Osteoblast (primary cell): ENCODE data around the gene MFAP3L. TPM values are rescaled to one million over a fixed set of nuclear protein-coding genes. Genes with fewer than 3 reads are reported as not detected.
A peak's percentile ranks its signal among the peaks of the same experiment; 100 is the strongest.

Experiments used
- DNase-seq: peaks from one replicate; pipeline ENCODE4 v3.0.0; 2011; ENCODE audit warnings: low spot score, mixed read lengths; ENCODE audit not compliant: insufficient read length; ENCODE audit errors: missing footprints
- H2AFZ ChIP-seq: 2 replicates; pipeline ENCODE4 v1.6.0; 2011; ENCODE audit warnings: mild to moderate bottlenecking, low read length
- H3K27ac ChIP-seq: 2 replicates; pipeline ENCODE4 v1.5.1; 2011; ENCODE audit warnings: mild to moderate bottlenecking, low read depth, low read length, moderate library complexity
- H3K27me3 ChIP-seq: 2 replicates; pipeline ENCODE4 v1.6.0; 2012; ENCODE audit warnings: mild to moderate bottlenecking, control low read depth, inconsistent platforms, low read length, moderate library complexity; ENCODE audit not compliant: insufficient read depth
- H3K36me3 ChIP-seq: 2 replicates; pipeline ENCODE4 v1.5.1; 2011; ENCODE audit warnings: mild to moderate bottlenecking, low read length, control low read depth, moderate library complexity; ENCODE audit not compliant: insufficient read depth
- H3K4me1 ChIP-seq: 2 replicates; pipeline ENCODE4 v1.5.1; 2011; ENCODE audit warnings: mild to moderate bottlenecking, low read length, control low read depth, moderate library complexity; ENCODE audit not compliant: insufficient read depth
- H3K4me2 ChIP-seq: 2 replicates; pipeline ENCODE4 v1.6.0; 2011; ENCODE audit warnings: mild to moderate bottlenecking, low read length; ENCODE audit not compliant: insufficient read depth
- H3K4me3 ChIP-seq: fragments of 200-600 bp; sonication (generic); 3 replicates; pipeline ENCODE4 v1.5.1; 2012; ENCODE audit warnings: mild to moderate bottlenecking, low read length, inconsistent platforms; ENCODE audit not compliant: insufficient read depth
- H3K79me2 ChIP-seq: 2 replicates; pipeline ENCODE4 v1.6.0; 2012; ENCODE audit warnings: mild to moderate bottlenecking, low read length, control low read depth, inconsistent platforms; ENCODE audit not compliant: insufficient read depth
- H3K9me3 ChIP-seq: 2 replicates; pipeline ENCODE4 v1.5.1; 2011; ENCODE audit warnings: low read depth, low read length, control low read depth
- H4K20me1 ChIP-seq: 2 replicates; pipeline ENCODE4 v1.6.0; 2012; ENCODE audit warnings: mild to moderate bottlenecking, low read length, control low read depth; ENCODE audit not compliant: insufficient read depth
- CTCF ChIP-seq: IDR thresholded peaks from 2 replicates; pipeline ENCODE4 v1.5.1; 2011; ENCODE audit warnings: mild to moderate bottlenecking, low read depth, low read length, moderate library complexity; ENCODE audit errors: extremely low read depth
- total RNA-seq: library from RNA; depleted of rRNA; stranded (reverse); fragments of >200 nt; gene quantifications from 2 replicates; pipeline ENCODE4 v1.2.3, GENCODE V29; 2012

MFAP3L gene
- total RNA-seq, 1 donor: 7.6 TPM

- Histone ChIP-seq H3K79me2 (no peaks in the 10 kb centered on the region), H3K9me3 (no peaks in the 10 kb centered on the region), H3K36me3 (no peaks in the 10 kb centered on the region), H3K4me3 (no peak overlapping the region), H3K4me2 (no peak overlapping the region), H2AFZ (no peak overlapping the region), H3K4me1 (no peaks in the 10 kb centered on the region), H3K27ac (no peak overlapping the region), H4K20me1 (no peaks in the 10 kb centered on the region), H3K27me3 (no peaks in the 10 kb centered on the region)
- TF ChIP-seq CTCF: no peak
- DNase-seq: no peak
Observed at GRCh38 chr4:170035231-170035630, 9.0 kb upstream of the MFAP3L start.

- Histone ChIP-seq H2AFZ (no peak overlapping the region), H3K27me3 (no peaks in the 10 kb centered on the region), H4K20me1 (no peaks in the 10 kb centered on the region), H3K4me2 (no peak overlapping the region), H3K36me3 (no peaks in the 10 kb centered on the region), H3K27ac (no peak overlapping the region), H3K4me1 (no peaks in the 10 kb centered on the region), H3K79me2 (no peaks in the 10 kb centered on the region), H3K4me3 (no peak overlapping the region), H3K9me3 (no peaks in the 10 kb centered on the region)
- TF ChIP-seq CTCF: no peak
- DNase-seq: no peak
Observed at GRCh38 chr4:170033999-170034398, 7.8 kb upstream of the MFAP3L start.

DNA sequence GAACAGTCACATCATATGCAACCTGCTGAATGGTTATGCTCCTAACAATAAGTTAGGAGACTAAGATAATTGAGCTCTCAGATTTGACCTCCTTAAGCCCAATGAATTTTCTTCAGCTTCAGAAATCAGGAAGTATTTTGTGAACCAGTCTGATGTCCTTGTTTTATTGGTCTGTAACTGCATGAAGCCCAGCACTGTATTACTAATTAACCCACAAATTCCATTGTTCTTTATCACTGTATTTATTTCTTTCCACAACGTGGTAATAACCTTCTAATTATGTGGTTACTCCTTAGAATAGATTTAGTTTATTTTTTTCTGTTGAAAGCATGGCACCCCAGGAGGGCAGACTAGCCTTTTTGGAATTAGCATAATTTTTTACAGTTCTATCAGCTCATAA is 3.9 kb upstream of the MFAP3L start:
- Histone ChIP-seq H3K79me2 (no peaks in the 10 kb centered on the region), H3K4me3 (no peak overlapping the region), H3K36me3 (no peaks in the 10 kb centered on the region), H3K27me3 (peaks cover 13% of the 10 kb centered on the region), H3K9me3 (no peaks in the 10 kb centered on the region), H2AFZ (no peak overlapping the region), H3K27ac (no peak overlapping the region), H3K4me1 (no peaks in the 10 kb centered on the region), H4K20me1 (no peaks in the 10 kb centered on the region), H3K4me2 (no peak overlapping the region)
- DNase-seq: no peak
- no peak for TF ChIP-seq CTCF

DNA sequence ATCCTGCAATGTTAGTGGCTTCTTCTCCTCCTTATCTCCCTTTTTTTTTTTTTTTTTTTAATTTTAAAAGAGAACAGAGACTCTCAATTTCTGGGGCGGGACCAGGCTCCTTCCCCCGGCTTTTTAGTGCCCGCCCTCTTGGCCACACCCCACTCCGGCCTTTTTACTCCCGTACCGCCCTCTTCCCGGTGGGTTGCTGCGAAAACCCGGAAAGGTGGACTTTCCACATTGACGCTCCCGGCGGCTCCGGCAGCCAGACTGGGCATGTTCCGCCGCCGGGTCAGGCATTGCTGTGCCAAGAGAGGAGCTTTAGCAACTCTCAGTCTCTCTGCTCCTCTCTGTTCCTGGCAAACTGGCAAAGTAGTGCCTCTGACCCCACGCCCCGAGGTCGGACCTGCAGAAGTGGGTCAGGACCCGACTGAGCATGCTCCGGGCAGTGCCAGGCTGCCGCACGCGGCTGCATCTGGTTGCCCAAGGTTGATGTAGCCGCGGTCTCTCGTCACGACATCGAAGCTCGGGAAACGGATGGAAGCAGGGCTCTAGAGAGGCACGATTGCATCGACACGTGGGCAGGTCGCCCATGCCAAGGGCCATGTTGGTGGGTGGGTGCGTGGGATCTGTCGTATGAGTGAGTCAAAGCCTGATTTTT is 1.1 kb upstream of the MFAP3L start:
- H2AFZ ChIP-seq: peak overlapping the region; percentile 98
- H3K36me3 ChIP-seq: no peaks in the 10 kb centered on the region
- no peaks in the 10 kb centered on the region for H3K9me3 ChIP-seq
- H3K4me1 ChIP-seq: no peaks in the 10 kb centered on the region
- no peaks in the 10 kb centered on the region for H4K20me1 ChIP-seq
- peak overlapping the region; percentile 54 for H3K27ac ChIP-seq
- peak overlapping the region; percentile 82 for H3K4me3 ChIP-seq
- peak; percentile 96 for DNase-seq
- no peak for TF ChIP-seq CTCF
- peak overlapping the region; percentile 92 for H3K4me2 ChIP-seq
- H3K27me3 ChIP-seq: peaks cover 21% of the 10 kb centered on the region
- no peaks in the 10 kb centered on the region for H3K79me2 ChIP-seq
